GM19043 (cell line): ENCODE measurements around the gene PGAM2.
"Not testable (repeated sequence)": the region's sequence is repeated elsewhere in the genome, so short reads cannot be mapped to it uniquely, and the experiment has no call there.

Experiments used
- ATAC-seq: cut with Tn5 transposase; IDR thresholded peaks from one replicate; pipeline ENCODE4 v1.9.1; 2021; ENCODE audit warnings: low read depth; ENCODE audit not compliant: unreplicated experiment

PGAM2 gene

GRCh38 chr7:44056681-44057080 is 8.7 kb downstream of the PGAM2 start:
- ATAC-seq = no peak

DNA sequence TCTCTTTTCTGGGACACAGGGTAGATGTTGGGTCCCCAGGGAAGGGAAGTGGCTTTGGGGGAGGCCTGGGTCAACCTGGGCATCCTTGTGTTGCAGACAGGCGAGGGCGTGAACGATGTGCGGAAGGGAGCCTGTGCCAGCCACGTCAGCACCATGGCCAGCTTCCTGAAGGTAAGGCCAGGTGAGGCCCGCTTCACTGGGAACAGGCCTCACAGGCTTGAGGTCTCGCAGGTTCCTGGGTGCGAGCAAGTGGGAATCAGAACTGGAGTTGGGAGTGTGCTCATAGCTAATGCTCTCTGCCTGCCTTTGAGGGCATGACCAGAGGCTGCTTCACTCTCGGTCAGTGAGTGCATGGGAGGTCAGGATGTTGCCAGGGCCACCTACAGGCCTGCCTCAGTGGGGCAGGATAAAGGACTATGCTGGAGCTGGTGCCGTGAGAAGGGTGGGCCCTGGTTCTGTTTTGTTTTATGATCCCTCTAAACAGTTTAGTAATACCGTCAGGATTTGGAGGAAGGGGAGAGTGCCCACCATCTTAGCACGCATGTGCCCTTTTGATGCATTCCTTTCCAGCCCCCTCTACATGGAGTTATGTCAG is 12.5 kb downstream of the PGAM2 start:
- no peak for ATAC-seq

- ATAC-seq = no peak
These were observed 13.7 kb downstream of the PGAM2 start for GRCh38 chr7:44051611-44052220.

- ATAC-seq = no peak
These were observed 14.3 kb downstream of the PGAM2 start for GRCh38 chr7:44050915-44051560.

GRCh38 chr7:44050121-44050914 is 15.0 kb downstream of the PGAM2 start:
- ATAC-seq = no peak

- no peak for ATAC-seq
These were observed 17.2 kb downstream of the PGAM2 start for GRCh38 chr7:44048031-44048795.

- peak; percentile 74 for ATAC-seq
These were observed 18.9 kb downstream of the PGAM2 start for GRCh38 chr7:44046321-44047061.

GRCh38 chr7:44045226-44046014 is 19.9 kb downstream of the PGAM2 start:
- no peak for ATAC-seq

- ATAC-seq = peak; percentile 68
These were observed 20.8 kb downstream of the PGAM2 start, which contains the start of gene DBNL for GRCh38 chr7:44044315-44045225. TSS of gene DBNL (plus strand) at chr7:44044702. CDS start at chr7:44044738, 36 bp downstream.

DNA sequence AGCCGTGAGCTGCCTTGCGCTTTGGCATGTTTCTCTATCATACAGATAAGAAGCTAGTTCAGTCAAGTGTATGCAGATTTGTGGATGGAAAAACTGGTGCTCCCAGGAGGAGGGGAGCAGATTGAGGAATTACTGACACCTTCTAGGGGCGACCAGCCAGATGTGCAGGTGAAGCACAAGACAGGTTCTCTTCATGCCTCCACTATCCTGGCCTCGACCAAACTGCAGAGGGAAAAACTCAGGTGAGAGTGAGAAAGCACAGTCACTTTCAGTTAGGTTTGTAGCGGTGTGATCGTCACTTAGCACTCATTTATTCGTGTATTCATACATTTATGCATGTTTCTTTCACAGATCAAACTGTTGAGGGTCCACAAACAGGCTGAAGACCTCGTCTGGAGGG is 21.5 kb downstream of the PGAM2 start:
- ATAC-seq = no peak

DNA sequence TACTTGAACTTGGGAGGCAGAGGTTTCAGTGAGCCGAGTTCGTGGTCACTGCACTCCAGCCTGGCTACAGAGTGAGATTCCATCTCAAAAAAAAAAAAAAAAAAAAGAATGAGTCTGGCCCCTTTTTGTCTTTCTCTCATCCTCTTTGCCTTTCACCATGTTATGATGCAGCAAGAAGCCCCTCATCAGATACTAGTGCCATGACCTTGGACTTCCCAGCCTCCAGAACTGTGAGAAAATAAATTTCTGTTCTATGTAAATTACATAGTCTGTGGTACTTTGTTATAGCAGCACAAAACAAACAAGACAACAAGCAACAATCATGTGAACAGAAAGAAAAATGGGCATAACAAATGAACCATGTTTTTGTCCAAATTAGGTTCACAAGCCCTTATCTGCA is 23.1 kb downstream of the PGAM2 start:
- ATAC-seq = no peak

GRCh38 chr7:44040493-44040891 is 24.9 kb downstream of the PGAM2 start:
- ATAC-seq = peak; percentile 38

DNA sequence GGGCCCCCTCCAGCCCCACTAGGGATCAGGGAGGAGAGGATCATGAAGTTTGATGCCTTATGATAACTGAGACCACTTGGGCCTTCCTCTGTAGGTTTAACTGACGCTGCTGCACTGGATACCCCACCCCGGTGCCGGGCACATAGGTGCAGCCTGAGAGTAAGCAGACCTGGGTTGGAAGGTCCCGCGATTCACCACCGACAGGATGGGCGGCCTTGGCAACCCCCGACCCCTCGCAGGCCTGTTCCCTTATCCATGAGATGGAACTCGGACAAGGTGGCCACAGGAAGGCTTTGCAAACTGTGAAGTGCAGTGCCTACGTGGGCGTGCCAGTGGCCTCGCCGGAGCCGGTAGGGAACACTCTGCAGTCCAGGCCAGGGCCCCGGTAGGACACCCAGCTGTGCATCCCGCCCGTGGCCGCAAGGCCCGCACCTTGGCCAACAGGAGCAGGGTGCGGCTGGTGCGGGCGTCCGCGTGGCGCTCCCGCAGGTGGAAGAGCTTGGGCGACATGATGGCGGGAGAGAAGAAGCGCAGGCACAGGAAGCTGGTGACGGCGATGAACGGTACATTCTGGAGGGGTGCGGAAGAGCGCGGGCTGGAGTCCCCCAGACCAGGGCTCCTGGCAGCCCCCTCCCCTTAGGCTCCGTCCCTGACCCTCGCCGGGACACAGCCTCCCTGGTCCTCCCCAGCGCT is 25.4 kb downstream of the PGAM2 start:
- ATAC-seq = peak; percentile 3

- ATAC-seq = peak; percentile 71
These were observed 26.3 kb downstream of the PGAM2 start for GRCh38 chr7:44038961-44039558.

- not testable (repeated sequence) for ATAC-seq
These were observed 26.8 kb downstream of the PGAM2 start for GRCh38 chr7:44038553-44038952.

DNA sequence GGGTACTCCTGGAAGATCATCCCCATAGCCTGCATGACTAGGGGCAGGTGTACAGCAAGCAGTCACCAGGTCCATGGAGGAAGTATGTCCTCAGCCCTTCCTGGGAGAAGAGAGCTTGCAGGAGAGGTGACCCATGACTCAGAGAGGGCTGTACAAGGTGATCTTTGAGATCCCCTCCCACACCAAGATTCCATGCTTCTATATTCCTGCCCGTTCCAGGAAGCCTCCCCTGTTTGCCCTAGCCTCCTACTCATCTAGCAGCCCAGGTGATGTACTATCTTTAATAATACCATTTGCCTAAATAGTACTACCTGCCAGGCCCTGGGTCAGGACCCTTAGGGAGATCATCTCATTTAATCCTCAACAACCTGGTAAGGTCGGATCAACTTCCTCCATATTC is 27.4 kb downstream of the PGAM2 start:
- not testable (repeated sequence) for ATAC-seq

DNA sequence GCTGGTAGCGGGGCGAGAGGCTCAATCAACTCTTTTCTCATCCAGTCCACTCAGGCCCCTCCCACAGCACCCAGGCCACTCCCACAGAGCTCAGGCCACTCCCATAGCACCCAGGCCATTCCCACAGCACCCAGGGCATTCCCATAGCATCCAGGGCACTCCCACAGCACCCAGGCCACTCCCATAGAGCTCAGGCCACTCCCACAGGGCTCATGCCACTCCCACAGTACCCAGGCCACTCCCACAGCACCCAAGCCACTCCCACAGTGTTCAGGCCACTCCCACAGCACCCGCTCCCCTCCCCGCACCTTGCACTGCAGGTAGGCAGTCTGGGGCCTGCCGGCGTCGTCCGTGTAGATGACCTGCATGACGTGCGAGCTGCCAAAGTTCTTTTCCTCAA is 29.0 kb downstream of the PGAM2 start:
- not testable (repeated sequence) for ATAC-seq
